Frontal cortex (tissue), 4 donors: ENCODE results near the gene BMPR1B. TPM values are rescaled to one million over a fixed set of nuclear protein-coding genes. Genes with fewer than 3 reads are reported as not detected.

ENCODE experiments used
- DNase-seq, 2 donors: peaks; one replicate each; pipeline ENCODE4 v3.0.0; 2012; ENCODE audit warnings: low spot score in 2 of 2
- FAIRE-seq: peaks from 2 replicates; lab custom pipeline; 2012; peaks lifted over from hg19 to GRCh38; lab: Jason Lieb, UNC
- total RNA-seq: library from RNA; depleted of rRNA; stranded (reverse); fragments of >200 nt; gene quantifications from one replicate; pipeline ENCODE4 v1.2.3, GENCODE V29; 2014
- donor health status: control.
- donor health status: control.
- donor health status: control.

The BMPR1B gene
- total RNA-seq, 1 donor from 2014 or later = 8.2 TPM

DNA sequence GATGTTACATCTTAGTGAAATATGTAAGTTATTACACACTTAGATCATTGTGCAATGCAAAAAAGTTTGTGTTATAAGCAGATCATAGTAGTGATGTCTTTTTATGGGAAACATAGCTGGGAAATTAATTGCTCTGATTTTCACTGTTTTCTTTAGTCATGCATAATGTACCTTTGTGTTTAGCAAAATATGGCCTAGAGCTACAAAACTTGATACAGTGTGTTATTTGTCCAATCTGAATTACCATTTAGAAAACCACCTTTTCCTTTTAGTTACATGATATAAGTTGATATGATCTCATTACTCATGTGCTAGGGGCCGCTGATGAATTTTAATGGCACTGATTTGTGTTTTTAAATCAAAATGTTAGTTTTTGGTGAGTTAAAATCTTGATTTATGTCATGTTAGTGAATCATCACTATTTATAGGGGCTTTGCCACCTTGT is 2.0 kb downstream of the BMPR1B start:
- DNase-seq = no peak
- no peak for FAIRE-seq

DNA sequence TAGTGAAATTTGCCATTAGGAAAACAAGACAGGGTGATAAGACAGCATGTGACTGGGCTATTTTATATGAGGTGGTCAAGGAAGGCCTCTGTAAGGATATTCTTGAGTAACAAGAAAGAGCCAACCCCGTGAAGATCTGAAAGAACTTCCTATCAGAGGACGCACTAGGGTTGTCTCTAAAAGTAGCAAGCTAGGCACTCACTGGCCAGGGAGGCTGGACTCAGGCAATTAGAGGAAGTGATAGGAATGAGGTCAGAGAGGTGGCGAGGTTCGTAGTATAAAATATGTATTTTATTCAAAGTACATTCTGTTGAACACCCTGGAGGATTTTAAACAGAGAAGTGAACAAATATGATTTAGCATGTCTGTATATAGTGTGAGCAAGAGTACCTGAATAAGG is 4.6 kb downstream of the BMPR1B start:
- no peak for DNase-seq
- no peak for FAIRE-seq

DNA sequence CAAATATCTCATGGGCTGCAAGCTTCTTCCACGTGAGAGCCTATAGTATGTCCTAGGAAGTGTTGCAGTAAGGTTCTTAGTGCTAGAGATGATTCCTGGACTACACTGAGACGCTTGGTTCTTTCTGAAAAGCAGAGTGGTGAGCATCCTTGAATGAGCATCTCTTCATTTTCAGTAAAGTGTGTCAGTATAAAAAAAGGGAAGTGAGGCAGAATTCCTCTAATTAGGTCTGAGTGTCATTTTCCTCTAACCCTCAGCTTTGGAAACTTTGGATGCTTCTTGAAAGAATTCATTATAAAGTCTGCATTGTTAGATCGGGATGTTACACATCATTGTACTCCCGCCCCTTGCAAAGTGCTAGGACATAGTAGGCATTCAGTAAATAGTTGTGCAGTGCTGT is 5.2 kb downstream of the BMPR1B start:
- no peak for DNase-seq
- no peak for FAIRE-seq

DNA sequence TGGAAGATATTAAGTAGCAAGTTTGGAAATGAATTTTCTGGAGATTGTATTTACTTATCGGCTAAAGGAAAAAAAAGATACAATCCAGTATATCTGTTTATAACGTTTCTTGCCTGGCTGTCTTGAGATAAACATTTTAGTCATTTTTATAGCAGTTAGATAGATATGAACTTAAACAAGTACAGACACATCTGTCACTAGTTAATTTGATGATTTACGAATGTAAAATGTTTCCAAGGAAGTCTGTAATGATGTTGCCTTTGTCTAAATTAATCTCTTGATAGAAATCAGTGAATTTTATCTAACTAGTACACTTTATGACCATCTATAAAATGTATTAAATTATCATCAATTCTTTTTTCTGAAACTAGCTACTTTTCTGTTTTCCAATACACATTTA is 5.7 kb downstream of the BMPR1B start:
- FAIRE-seq (no peak), DNase-seq (no peak)

DNA sequence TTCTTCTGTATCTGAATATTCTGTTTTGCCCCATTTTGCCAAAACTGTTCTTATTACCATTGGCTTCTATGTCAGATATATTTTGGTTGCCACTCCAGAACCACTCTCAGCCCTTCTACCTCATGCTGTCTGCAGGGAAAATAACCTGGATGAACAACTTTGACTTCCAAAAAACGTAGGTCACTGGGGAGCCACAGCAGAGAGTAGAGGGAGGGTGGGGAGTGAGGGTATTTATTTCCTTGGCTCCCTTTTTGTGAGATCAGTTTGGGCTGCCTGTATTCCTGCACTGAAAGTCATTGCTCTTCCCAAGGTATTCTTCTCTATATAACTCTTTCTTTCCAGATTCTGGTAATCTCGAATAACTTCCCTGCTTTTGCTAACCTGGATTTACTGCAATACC is 6.3 kb downstream of the BMPR1B start:
- FAIRE-seq = no peak
- no peak for DNase-seq

DNA sequence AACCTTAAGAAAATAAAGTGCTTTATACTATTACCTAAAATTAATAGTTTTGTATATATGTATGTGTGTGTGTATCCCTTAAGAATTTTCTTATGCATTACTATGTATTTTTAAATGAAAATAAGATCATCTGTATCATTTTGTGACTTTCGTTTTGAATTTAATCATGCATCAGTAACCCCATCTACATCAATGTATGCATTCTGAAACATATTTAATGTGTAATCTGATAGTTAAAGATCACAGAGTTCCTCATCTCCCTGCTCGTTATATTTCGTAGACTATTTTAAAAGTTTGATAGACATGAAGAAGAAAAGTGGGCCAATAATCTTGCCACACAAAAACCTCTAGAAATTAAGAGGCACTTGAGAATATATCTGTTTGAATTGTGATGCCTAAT is 7.4 kb downstream of the BMPR1B start:
- DNase-seq (no peak), FAIRE-seq (no peak)

DNA sequence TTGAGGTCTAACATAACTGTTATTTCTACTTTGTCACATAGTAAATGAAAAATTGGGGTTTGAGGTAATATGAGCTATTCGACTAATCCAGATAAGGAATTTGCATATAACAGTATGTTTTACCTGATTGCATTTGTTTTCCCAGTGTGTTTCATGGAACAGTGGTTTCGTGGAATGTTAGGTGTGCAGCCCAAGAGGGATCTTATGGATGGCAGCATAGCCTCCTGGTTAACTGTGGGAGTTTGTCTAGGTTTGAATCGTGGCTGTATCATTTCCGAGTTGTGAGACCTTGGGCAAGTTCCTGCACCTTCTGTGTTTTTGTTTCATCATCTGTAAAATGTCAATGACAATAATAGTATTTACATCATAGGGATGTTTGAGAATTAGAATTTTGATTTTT is 7.9 kb downstream of the BMPR1B start:
- FAIRE-seq (no peak), DNase-seq (no peak)

DNA sequence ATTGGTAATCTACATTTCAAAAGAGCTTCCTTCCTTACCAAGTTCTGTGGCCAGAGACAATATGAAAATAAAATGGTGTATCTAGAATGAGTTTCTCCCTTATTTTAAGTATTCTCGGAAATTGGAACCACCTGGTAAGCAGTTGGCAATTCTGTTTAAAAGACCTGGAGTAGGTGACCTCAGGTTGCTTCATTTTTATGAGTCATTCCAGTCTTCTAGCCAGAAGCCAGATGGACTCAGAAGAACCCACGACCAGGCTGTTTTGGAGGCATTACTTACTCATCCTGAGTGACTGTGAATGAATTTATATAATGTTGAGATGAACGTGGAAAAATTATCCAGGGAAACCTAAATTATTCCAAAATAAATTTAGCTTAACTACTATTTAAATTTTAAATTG is 9.1 kb downstream of the BMPR1B start:
- FAIRE-seq (no peak), DNase-seq (no peak)

DNA sequence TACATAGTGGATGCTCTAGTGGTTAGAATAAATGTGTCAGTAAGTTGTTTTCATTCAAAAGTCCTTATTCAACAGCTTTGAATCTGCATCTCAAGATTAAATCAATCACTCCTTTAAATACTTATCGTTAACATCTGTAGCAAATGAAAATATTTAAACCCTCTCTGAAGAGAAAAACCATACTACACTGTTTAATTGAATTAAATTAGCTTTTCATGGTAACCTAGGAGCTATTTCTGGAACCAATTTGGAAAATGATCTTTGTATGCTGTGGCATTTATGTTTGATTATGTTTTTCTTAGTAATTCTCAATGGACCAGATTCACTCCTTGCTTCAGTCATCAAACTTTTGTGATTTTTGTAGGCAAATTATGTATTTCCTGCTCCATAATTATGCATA is 9.7 kb downstream of the BMPR1B start:
- FAIRE-seq (no peak), DNase-seq (no peak)

DNA sequence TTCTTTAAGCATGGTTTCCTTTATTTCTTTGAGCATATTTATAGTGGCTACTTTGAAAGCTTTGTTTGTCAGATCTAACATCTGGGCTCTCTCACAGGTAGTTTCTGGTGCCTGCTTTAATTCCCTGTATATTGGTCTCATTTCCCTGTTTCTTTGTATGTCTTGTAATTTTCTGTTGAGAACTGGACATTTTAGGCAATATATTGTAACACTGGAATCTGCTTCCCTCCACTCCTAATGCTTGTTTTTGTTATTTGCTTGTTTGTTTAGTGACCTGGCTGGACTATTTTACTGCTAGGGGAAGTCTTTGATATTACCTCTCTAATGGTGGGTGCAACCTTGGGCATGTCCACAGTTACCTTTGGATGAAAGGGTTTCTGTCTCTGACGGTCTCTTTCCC is 25.0 kb downstream of the BMPR1B start:
- FAIRE-seq = no peak
- DNase-seq = no peak

DNA sequence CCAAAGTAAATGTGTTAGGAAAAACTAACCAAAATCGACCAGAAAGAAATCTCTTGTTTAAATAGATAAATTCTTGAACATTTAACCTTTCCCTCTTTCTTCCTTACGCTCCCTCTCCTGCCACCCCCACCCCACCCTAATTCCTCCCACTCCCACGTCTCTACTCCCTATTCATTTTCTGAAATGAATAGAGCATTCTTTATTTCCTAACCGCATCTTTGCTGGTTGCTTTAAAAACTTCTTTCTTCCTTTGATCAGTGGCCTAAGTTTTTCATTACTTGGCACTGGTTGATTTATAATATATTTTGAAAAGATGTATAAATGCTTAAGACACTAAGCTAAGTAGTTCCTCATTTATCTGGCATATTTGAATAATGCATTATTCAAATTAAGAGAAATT is 33.9 kb downstream of the BMPR1B start:
- FAIRE-seq = no peak

DNA sequence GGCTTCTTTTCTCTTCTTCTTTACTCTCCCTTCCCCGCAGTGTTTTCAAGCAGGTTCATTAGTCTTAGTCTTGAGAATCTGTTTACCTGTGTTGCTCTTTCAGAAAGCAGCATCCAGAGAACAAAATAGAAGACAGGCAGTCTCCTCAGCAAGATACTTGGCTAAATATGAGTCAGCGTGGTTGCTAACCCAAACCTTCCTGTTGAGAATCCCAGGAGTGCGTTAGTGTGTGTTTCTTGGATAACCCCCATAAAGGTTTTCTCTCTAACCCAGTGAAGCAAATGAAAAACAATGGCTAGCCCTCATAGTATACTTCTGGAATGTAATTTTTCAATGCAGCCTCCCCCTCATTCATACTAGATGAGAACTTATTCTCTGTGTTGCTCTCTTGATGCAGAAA is 41.1 kb downstream of the BMPR1B start:
- FAIRE-seq = no peak

More for the DNA sequence above, 33.9 kb downstream of the BMPR1B start:
- DNase-seq = no peak

DNA sequence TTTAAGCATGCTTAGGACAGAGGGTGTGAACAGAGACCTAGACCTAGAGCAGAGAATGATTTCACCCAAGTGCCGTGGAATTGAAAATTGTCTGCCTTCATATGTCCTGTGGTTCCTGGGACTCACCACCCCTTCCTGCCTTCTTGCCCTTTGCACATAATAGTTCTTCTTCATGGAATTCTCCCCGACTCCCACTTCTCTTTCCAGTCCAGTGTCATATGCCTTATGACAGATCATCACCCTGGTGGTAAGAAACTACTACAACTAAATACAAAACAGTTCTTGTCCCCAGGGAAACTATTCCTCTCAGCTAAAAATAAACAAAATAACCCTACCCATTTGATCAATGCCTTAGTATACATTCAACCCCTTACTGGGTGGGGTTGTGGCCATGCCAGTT is 43.3 kb downstream of the BMPR1B start:
- FAIRE-seq (no peak), DNase-seq (no peak)

More for the DNA sequence above, 41.1 kb downstream of the BMPR1B start:
- DNase-seq = no peak

DNA sequence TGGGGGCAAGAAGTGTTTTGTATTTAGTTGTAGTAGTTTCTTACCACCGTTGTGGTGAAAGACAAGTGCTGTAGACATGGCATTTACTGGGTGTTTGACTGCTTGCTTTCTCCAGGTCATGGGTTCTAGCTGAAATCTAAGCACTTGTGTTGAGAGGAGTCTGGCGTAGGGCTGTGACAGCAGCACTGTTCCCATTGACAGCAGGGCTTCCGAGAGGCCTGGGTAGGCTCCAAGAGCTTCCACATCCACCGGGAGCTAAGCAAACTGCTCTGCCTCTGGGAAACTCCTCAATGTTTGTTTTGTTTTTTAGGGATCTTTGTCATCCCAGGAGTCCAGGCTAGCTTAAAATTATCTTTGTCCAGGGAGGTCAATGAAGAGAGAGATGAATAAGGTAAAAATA is 44.3 kb downstream of the BMPR1B start:
- FAIRE-seq (no peak), DNase-seq (no peak)

DNA sequence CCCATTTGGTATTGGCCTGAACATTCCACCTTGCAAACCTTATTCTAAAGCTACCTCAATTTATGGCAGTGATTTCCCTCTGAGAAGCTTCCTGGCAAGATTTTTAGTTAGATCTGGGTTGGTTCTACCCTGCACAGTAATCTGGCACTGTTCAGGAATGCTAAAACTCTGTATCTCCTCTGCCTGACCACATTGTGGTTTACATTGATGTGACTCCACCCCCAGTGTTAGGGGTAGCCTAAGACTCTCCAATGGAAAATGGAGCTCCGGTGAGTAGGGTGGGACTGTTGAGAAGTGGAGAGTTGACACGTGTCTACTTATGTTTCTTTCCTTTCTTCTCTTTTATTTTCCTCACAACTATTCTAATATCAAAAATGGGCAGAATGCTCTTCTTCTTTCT is 45.4 kb downstream of the BMPR1B start:
- FAIRE-seq = no peak
- no peak for DNase-seq

DNA sequence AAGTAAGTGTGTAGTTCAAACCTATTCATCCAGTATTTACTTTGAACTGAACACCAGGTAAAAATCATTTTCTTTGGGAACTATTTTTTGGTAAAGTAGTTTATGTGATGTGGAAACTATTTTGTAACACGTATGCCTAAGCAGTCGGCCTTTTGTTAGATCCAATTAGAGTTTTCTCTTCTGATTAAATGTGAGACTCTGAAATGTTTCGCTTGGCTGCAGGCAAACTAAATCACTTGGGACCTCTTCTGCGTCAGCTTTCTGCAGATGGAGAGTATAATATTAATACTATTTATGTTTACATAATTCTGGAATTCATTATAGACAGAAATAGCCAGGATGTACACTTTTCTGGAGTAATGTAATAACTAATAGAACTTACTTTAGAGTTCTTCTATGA is 46.9 kb downstream of the BMPR1B start:
- FAIRE-seq (no peak), DNase-seq (no peak)

DNA sequence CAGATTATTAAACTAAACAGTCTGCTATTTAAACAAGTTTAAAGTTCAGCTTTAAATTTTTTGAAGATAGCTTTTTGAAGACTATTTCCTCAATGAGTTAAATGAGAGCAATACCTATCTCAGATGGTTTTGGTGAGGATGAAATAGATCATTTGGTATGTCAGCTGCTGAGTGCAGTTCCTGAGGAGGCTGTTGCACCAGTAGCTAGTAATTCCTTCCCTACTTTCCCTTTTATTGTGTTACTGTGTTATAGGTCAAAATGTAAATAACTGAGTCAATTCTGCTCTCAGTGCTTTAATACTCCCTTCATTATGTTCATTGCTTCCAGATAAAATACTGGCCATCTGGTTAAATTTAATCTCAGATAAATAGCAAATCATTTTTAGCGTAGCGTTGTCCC is 48.6 kb downstream of the BMPR1B start:
- DNase-seq (no peak), FAIRE-seq (no peak)

DNA sequence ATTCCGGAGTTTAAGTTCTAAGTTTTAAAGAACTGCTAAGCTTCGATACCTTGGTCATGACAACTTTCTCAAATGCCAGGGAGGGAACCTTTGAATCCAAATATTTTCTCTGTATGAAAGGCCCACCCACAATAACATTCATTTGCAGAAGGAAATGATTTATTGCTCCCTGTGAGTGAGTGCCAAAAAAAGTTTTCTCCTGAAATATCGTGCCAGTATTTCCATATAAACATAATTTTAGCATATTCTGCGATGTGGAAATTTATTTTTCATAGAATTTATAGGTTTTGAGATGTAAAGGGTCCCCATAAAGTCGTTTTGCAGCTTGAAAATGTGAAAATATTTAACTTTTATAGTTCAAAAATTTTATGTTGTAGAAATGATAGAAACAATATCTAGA is 53.9 kb downstream of the BMPR1B start:
- DNase-seq (no peak), FAIRE-seq (no peak)

DNA sequence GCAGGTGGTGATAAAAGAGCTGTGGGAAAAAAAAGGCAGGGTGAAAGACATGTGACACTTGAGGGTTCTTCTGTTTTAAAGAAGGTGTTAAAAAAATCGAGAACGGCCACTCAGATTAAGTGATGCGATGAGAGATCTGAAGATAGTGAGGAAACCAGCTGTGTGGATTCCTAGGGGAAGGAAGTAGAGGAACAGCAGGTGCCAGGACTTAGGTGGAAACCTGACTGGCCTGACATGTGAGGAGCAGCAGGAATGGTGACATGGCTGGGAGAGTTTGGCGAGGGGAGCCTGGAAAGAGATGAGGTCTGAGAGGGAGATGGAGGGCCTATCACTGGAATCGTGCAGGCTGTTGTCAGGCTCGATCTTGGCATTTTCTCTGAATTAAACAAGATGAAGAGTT is 55.5 kb downstream of the BMPR1B start:
- no peak for DNase-seq
- FAIRE-seq = no peak

DNA sequence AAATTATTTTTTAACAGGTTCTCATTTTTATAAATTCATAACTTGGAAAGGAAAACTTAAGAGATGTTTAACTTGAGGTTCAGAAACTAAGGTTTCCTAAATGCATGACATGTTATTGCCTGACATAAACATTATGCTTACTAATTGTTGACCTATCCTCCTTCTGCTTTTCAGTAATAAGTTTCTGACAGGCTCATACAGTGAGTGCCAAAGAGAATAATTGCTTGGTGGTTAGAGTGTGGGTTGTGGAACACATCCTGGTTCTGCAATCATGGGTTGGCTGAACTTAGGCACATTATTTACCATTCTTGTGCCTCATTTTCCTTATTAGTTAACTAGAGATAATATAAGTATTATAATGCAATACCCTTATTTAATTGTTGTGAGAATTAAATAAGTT is 56.5 kb downstream of the BMPR1B start:
- DNase-seq = no peak
- no peak for FAIRE-seq

DNA sequence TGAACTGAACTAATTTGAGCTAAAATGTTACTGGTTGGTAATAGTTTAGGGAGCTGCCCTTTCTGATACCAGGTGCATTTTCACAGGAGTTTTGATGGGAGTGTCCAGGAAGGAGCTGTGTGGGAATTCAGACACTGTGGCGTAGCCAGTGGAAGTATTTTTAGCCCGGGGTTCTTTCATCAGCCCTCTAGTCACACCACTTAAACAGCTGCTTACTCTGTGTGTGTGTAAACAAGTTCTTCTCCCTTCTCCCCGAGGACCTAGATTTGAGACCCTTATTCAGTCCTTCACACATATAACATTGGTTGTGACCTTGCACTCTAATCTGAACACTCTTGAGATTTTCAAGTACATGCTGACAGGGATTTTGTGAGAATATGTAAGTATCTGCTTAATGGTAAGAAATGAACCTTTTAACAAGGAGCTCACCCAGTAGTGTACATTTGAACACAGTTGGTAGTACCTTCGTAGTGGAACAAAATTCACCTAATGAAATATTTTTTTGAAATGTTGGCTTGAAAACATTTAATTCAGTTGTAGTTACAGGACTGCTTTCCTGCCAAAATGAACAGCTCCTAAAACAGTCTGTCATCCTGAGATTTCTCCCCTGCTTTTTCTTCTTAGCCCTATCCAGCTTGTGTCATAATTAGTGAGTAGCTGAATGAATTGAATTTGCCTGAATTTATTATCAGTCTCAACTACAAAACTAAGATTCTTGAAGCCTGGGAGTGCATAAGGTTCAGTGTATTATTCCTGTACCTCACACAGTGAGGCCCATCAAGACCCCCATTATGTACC is 61.8 kb downstream of the BMPR1B start:
- no peak for FAIRE-seq
- DNase-seq = no peak

DNA sequence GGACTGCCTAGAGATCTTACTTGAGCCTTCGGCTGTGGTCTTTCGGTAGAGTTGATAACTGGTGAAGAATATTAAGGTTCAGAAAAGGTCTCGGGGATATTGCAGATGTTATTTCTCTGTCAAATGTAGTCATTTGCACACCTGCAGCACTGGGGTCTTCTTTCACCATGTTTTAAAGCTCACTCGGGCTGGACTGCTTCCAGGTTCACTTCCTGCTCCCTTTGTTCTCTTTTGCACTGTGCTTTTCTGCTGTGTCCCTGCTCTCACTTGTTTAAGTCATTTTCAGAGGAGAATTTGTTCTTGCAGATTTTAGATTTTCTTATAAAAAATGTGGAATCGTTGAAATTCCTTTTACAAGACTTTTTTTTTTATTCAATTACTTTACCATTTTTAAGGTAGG is 68.5 kb downstream of the BMPR1B start:
- DNase-seq = no peak

More for the DNA sequence above, 68.5 kb downstream of the BMPR1B start:
- FAIRE-seq = no peak
